Aorta (tissue), 5 donors: Measurements from ENCODE around the gene FBP2. TPM values are rescaled to one million over a fixed set of nuclear protein-coding genes. Genes with fewer than 3 reads are reported as not detected.
"Not testable (repeated sequence)": the region's sequence is repeated elsewhere in the genome, so short reads cannot be mapped to it uniquely, and the experiment has no call there.

Experiments
- ATAC-seq: fragments of 200-7000 bp; cut with Tn5 transposase; one replicate; pipeline ENCODE4 v1.9.1; 2022; ENCODE audit warnings: moderate library complexity; ENCODE audit not compliant: low FRiP score
- DNase-seq, 2 donors: peaks; one replicate each; pipeline ENCODE4 v3.0.0-alpha.2; 2020
- H3K27ac ChIP-seq, 2 donors: one replicate each; pipeline ENCODE4 v1.5.1; 2013; ENCODE audit warnings: low read length in 2 of 2, mild to moderate bottlenecking in 2 of 2, moderate library complexity in 2 of 2, control low read depth in 1 of 2, inconsistent platforms in 1 of 2, low read depth in 1 of 2
- H3K27me3 ChIP-seq, 2 donors: one replicate each; pipeline ENCODE4 v1.6.1; 2013; ENCODE audit warnings: control low read depth in 1 of 2, low read length in 1 of 2, mild to moderate bottlenecking in 1 of 2, moderate library complexity in 1 of 2; ENCODE audit not compliant: insufficient read depth in 2 of 2, control insufficient read depth in 1 of 2
- H3K36me3 ChIP-seq, 2 donors: one replicate each; pipeline ENCODE4 v1.6.1; 2013; ENCODE audit warnings: control low read depth in 1 of 2, low read length in 1 of 2, mild to moderate bottlenecking in 1 of 2; ENCODE audit not compliant: insufficient read depth in 2 of 2, control insufficient read depth in 1 of 2
- H3K4me1 ChIP-seq, 2 donors: one replicate each; pipeline ENCODE4 v1.6.1; 2013; ENCODE audit warnings: low read length in 2 of 2, control low read depth in 1 of 2, mild to moderate bottlenecking in 1 of 2, moderate library complexity in 1 of 2; ENCODE audit not compliant: insufficient read depth in 2 of 2, control insufficient read depth in 1 of 2
- H3K4me3 ChIP-seq, 2 donors: one replicate each; pipeline ENCODE4 v1.5.1; 2013; ENCODE audit warnings: low read length in 2 of 2, control low read depth in 1 of 2, mild to moderate bottlenecking in 1 of 2
- H3K9me3 ChIP-seq: one replicate; pipeline ENCODE4 v1.6.1; 2013; ENCODE audit warnings: mild to moderate bottlenecking, low read length; ENCODE audit not compliant: control insufficient read depth
- WGBS, 2 donors: extraction: QIAGEN DNeasy Blood & Tissue Kit; methylation state at CpG; one replicate each; pipeline ENCODE4 v1.1.7; 2013; 5-methylcytosine and 5-hydroxymethylcytosine counted together
- intact Hi-C, 2 donors: fragments of 100-400 bp; cut with DNase I; formaldehyde crosslinking; loops; one replicate each; pipeline versions ENCODE4 v1.14.2 to v1.15.0; 2022
- polyA plus RNA-seq, 2 donors: library from polyadenylated mRNA; stranded (reverse); fragments of 200-250 nt; gene quantifications; one replicate each; pipeline ENCODE4 v1.2.3, GENCODE V29; 2013
- total RNA-seq, 2 donors: library from RNA; stranded (reverse); fragmentation: NEBNext Ultra II Directional; extraction: Animal tissue kit (Norgen Biotek cat#: 25700); gene quantifications; one replicate each; pipeline ENCODE4 v1.2.1, GENCODE V29; 2021
- donor health status: healthy with polysubstance abuse.
- donor health status: Bipolar disorder and iron deficiency.
- donor health status: DM: no; HTN: no; CAD: no.
- donor health status: DM: no; HTN: no; CAD: no.
- donor health status: DM: yes; HTN: yes; CAD: no.

Gene FBP2
- total and polyA plus RNA-seq, 4 donors = 0.49 TPM; not detected in 3

GRCh38 chr9:94577571-94577970, 16.1 kb downstream of the FBP2 start:
- Histone ChIP-seq H3K9me3 (no peaks in the 10 kb centered on the region), H3K36me3 (no peaks in the 10 kb centered on the region), H3K4me1 (no peaks in the 10 kb centered on the region), H3K27ac (no peak overlapping the region), H3K27me3 (no peaks in the 10 kb centered on the region), H3K4me3 (no peak overlapping the region)
- 9 to 16% methylated on average over 2 of the region's 2 CpGs for WGBS, 2 donors
- DNase-seq (no peak), ATAC-seq (no peak)
- intact Hi-C loops = no loop called here

- intact Hi-C loops = no loop called here
- 42 to 53% methylated on average over 1 of the region's 1 CpG for WGBS, 2 donors
- no peaks in the 10 kb centered on the region for H3K36me3 ChIP-seq
- H3K27ac ChIP-seq = no peak overlapping the region
- ATAC-seq (no peak), DNase-seq (no peak)
- H3K4me3 ChIP-seq = no peak overlapping the region
- H3K4me1 ChIP-seq = no peaks in the 10 kb centered on the region
- no peaks in the 10 kb centered on the region for H3K9me3 ChIP-seq
- no peaks in the 10 kb centered on the region for H3K27me3 ChIP-seq
Observed at GRCh38 chr9:94577036-94577435, 16.6 kb downstream of the FBP2 start.

GRCh38 chr9:94576131-94576530, 17.5 kb downstream of the FBP2 start:
- Histone ChIP-seq H3K4me3 (no peak overlapping the region), H3K27ac (no peak overlapping the region), H3K9me3 (no peaks in the 10 kb centered on the region), H3K4me1 (no peaks in the 10 kb centered on the region), H3K36me3 (no peaks in the 10 kb centered on the region), H3K27me3 (no peaks in the 10 kb centered on the region)
- no peak for DNase-seq
- intact Hi-C loops = no loop called here
- 98 to 100% methylated on average over 2 of the region's 2 CpGs for WGBS, 2 donors
- ATAC-seq = no peak

GRCh38 chr9:94568972-94569712, 24.5 kb downstream of the FBP2 start:
- Histone ChIP-seq H3K27me3 (no peaks in the 10 kb centered on the region), H3K36me3 (no peaks in the 10 kb centered on the region), H3K9me3 (no peaks in the 10 kb centered on the region), H3K4me1 (no peaks in the 10 kb centered on the region), H3K27ac (no peak overlapping the region), H3K4me3 (no peak overlapping the region)
- intact Hi-C loops = no loop called here
- ATAC-seq = no peak
- WGBS, 2 donors = 95 to 96% methylated on average over 17 of the region's 17 CpGs
- no peak for DNase-seq

- Histone ChIP-seq H3K4me1 (no peaks in the 10 kb centered on the region), H3K27ac (no peak overlapping the region), H3K36me3 (no peaks in the 10 kb centered on the region), H3K27me3 (no peaks in the 10 kb centered on the region), H3K4me3 (no peak overlapping the region), H3K9me3 (no peaks in the 10 kb centered on the region)
- DNase-seq (no peak), ATAC-seq (no peak)
- 66 to 75% methylated on average over 3 of the region's 3 CpGs for WGBS, 2 donors
- intact Hi-C loops = no loop called here
Observed at GRCh38 chr9:94568250-94568889, 25.3 kb downstream of the FBP2 start.

- no peak for ATAC-seq
- 67 to 80% methylated on average over 2 of the region's 2 CpGs for WGBS, 2 donors
- H3K4me1 ChIP-seq = no peaks in the 10 kb centered on the region
- no peaks in the 10 kb centered on the region for H3K36me3 ChIP-seq
- H3K27me3 ChIP-seq = no peaks in the 10 kb centered on the region
- intact Hi-C loops = no loop called here
- no peaks in the 10 kb centered on the region for H3K9me3 ChIP-seq
- no peak for DNase-seq
- no peak overlapping the region for H3K4me3 ChIP-seq
- no peak overlapping the region for H3K27ac ChIP-seq
Observed at GRCh38 chr9:94567271-94567670, 26.4 kb downstream of the FBP2 start.

GRCh38 chr9:94566550-94566949, 27.1 kb downstream of the FBP2 start:
- H3K27ac ChIP-seq = no peak overlapping the region
- H3K9me3 ChIP-seq = no peaks in the 10 kb centered on the region
- DNase-seq = no peak
- no peaks in the 10 kb centered on the region for H3K36me3 ChIP-seq
- no peak overlapping the region for H3K4me3 ChIP-seq
- H3K27me3 ChIP-seq = no peaks in the 10 kb centered on the region
- intact Hi-C loops = no loop called here
- ATAC-seq = no peak
- no peaks in the 10 kb centered on the region for H3K4me1 ChIP-seq

- intact Hi-C loops, H3K4me3 ChIP-seq, H3K9me3 ChIP-seq, H3K4me1 ChIP-seq, ATAC-seq, DNase-seq, H3K27ac ChIP-seq, H3K27me3 ChIP-seq, H3K36me3 ChIP-seq: not testable (repeated sequence)
- WGBS, 2 donors = 71 to 76% methylated on average over 3 of the region's 3 CpGs
Observed at GRCh38 chr9:94564279-94564678, 29.3 kb downstream of the FBP2 start.

- no peaks in the 10 kb centered on the region for H3K9me3 ChIP-seq
- no peaks in the 10 kb centered on the region for H3K36me3 ChIP-seq
- 88 to 93% methylated on average over 2 of the region's 2 CpGs for WGBS, 2 donors
- H3K27me3 ChIP-seq = no peaks in the 10 kb centered on the region
- no peaks in the 10 kb centered on the region for H3K4me1 ChIP-seq
- H3K4me3 ChIP-seq = no peak overlapping the region
- ATAC-seq = no peak
- H3K27ac ChIP-seq = no peak overlapping the region
- no peak for DNase-seq
- intact Hi-C loops = no loop called here
Observed at GRCh38 chr9:94563548-94563947, 30.1 kb downstream of the FBP2 start.
